IPS-NIHi7 (cell line): ENCODE data around the gene GOLT1A.

Experiments
- DNase-seq: peaks from one replicate; pipeline ENCODE4 v3.0.0; 2012; ENCODE audit warnings: mixed read lengths; ENCODE audit errors: extremely low spot score

The GOLT1A gene

GRCh38 chr1:204161609-204162493, 51.9 kb downstream of the GOLT1A start:
- DNase-seq = no peak

GRCh38 chr1:204157962-204158361, 55.8 kb downstream of the GOLT1A start:
- no peak for DNase-seq

- DNase-seq = no peak
These were observed 57.9 kb downstream of the GOLT1A start for GRCh38 chr1:204155881-204156280.

GRCh38 chr1:204154568-204155255, 59.1 kb downstream of the GOLT1A start:
- DNase-seq = no peak

- no peak for DNase-seq
These were observed 60.1 kb downstream of the GOLT1A start for GRCh38 chr1:204153667-204154066.

- DNase-seq = no peak
These were observed 61.3 kb downstream of the GOLT1A start for GRCh38 chr1:204152310-204153044.

GRCh38 chr1:204151552-204152309, 62.1 kb downstream of the GOLT1A start, which contains the start of gene ETNK2:
Gene ETNK2 (minus strand): TSS chr1:204152044. CDS start chr1:204151852, 192 bp downstream.
- peak; percentile 92 for DNase-seq

- no peak for DNase-seq
These were observed 62.9 kb downstream of the GOLT1A start for GRCh38 chr1:204150702-204151551.

GRCh38 chr1:204149635-204150565, 63.9 kb downstream of the GOLT1A start:
- no peak for DNase-seq

GRCh38 chr1:204149107-204149506, 64.7 kb downstream of the GOLT1A start:
- no peak for DNase-seq
